Activated CD8-positive, alpha-beta memory T cell treated with anti-CD3 and anti-CD28 coated beads, Interleukin-2, amount 10 ng/mL, durations not matched to agents 7 days and 5 days (primary cell): ENCODE measurements around the gene ARMH4. TPM values are rescaled to one million over a fixed set of nuclear protein-coding genes. Genes with fewer than 3 reads are reported as not detected.

Experiments used
- ATAC-seq: fragments of 150-1000 bp; cut with Tn5 transposase; one replicate; pipeline ENCODE4 v1.10.0; 2021; ENCODE audit warnings: moderate library complexity
- CTCF ChIA-PET: fragments of 350-600 bp; sonication (Branson Sonifier 250); formaldehyde crosslinking; loops from one replicate; lab custom pipeline; 2021; ENCODE audit warnings: antibody characterized with exemption; lab: Charles Lee
- DNase-seq: peaks from one replicate; pipeline ENCODE4 v3.0.0-alpha.2; 2020
- H3K27ac Mint-ChIP-seq: one replicate; pipeline ENCODE4 v1.8.0; 2021; ENCODE audit warnings: mild to moderate bottlenecking, mixed read lengths
- H3K27me3 Mint-ChIP-seq: one replicate; pipeline ENCODE4 v1.8.0; 2021; ENCODE audit warnings: mixed read lengths
- H3K36me3 Mint-ChIP-seq: one replicate; pipeline ENCODE4 v1.8.0; 2021; ENCODE audit warnings: mild to moderate bottlenecking, mixed read lengths
- H3K4me1 Mint-ChIP-seq: one replicate; pipeline ENCODE4 v1.8.0; 2021; ENCODE audit warnings: mixed read lengths
- H3K4me3 Mint-ChIP-seq: one replicate; pipeline ENCODE4 v1.8.0; 2021; ENCODE audit warnings: mild to moderate bottlenecking, moderate library complexity, mixed read lengths
- H3K9me3 Mint-ChIP-seq: one replicate; pipeline ENCODE4 v1.8.0; 2022; ENCODE audit warnings: low read depth, mixed read lengths
- total RNA-seq, 2 experiments: library from RNA; stranded (reverse); gene quantifications; one replicate each; pipeline ENCODE4 v1.2.3, GENCODE V29; 2021

ARMH4 gene
- total RNA-seq, 2 experiments from 2014 or later = not detected

DNA sequence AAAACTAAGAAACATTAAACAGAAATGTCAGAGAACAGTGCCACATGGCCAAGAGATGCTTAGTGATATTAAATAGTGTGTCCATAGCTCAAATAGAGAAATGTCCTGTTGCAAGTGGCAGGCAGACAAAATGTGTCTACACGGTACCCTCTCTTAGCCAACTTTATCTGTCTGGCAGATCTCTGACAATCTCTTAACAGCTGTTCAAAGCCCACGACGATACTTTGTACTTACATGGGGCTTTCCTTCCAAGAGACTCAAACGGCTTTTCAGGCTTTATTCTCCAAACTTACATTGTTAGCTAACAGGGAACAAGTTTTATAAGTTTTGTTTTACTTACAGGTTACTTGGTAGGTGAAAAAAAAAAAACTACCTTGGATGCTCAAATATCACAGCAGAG, 45.6 kb downstream of the ARMH4 start:
- Mint-ChIP-seq H3K9me3 (no peaks in the 10 kb centered on the region), H3K4me3 (no peak overlapping the region), H3K27me3 (peaks cover 25% of the 10 kb centered on the region), H3K36me3 (no peaks in the 10 kb centered on the region), H3K4me1 (peaks cover 5% of the 10 kb centered on the region), H3K27ac (no peak overlapping the region)
- CTCF ChIA-PET = interaction anchor here (1.2 to 1.3 kb wide), 3 partner anchors 59 to 289 kb away, joined by 3 read pairs; partner anchors contain the start of genes ACTR10 and TOMM20L
- ATAC-seq (no peak), DNase-seq (no peak)

DNA sequence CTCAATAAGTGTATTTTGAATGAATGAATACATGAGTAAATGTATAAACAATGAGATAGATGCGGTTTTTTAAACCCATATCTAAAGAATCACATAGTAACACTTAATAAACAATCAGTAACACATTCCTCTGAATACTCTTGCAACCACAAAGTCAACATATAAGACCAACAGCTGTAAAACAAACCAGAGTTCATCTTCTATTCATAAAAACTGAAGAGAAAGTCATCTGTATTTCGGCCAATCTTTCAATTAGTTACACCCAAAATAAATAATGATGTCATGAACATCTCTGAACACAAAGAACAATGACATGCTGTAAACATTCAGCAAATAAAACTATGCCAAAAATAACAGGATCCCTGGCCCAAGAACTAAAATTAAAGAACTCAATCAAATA, 47.2 kb downstream of the ARMH4 start:
- CTCF ChIA-PET = no interaction called here
- Mint-ChIP-seq H3K4me1 (peaks cover 4% of the 10 kb centered on the region), H3K9me3 (no peaks in the 10 kb centered on the region), H3K36me3 (no peaks in the 10 kb centered on the region), H3K27me3 (peaks cover 22% of the 10 kb centered on the region), H3K27ac (no peak overlapping the region), H3K4me3 (no peak overlapping the region)
- ATAC-seq (no peak), DNase-seq (no peak)

DNA sequence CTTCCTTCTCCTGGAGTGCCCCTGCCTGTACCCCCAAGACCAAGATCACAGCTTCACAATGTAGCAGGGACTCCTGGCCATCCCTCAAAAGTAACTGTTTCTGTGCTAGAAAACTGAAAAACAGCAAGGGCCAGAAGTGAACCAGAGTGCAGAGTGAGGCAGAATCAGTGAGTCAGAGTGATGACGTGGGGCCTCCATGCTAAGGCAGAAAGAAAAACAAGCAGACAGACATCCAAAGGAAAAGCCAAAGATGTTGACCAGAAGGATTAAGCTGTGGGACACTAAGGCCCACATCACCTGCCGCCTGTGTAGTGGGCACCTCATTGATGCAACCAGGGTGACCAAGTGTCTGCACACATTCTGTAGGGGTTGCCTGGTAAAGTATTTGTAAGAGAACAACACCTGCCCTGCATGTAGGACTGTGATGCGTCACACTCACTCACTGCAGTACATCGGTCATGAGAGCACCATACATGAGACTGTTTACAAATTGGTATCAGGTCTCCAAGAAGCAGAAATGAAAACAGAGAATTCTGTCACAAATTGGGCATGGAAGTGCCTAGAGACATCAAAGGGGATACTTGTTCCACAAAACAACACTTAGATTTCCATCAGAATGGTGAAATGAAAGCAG, 51.2 kb downstream of the ARMH4 start:
- no peak for ATAC-seq
- H3K27ac Mint-ChIP-seq = no peak overlapping the region
- DNase-seq = no peak
- CTCF ChIA-PET = no interaction called here
- no peaks in the 10 kb centered on the region for H3K4me1 Mint-ChIP-seq
- H3K27me3 Mint-ChIP-seq = peaks cover 17% of the 10 kb centered on the region
- H3K9me3 Mint-ChIP-seq = no peaks in the 10 kb centered on the region
- no peaks in the 10 kb centered on the region for H3K36me3 Mint-ChIP-seq
- no peak overlapping the region for H3K4me3 Mint-ChIP-seq

DNA sequence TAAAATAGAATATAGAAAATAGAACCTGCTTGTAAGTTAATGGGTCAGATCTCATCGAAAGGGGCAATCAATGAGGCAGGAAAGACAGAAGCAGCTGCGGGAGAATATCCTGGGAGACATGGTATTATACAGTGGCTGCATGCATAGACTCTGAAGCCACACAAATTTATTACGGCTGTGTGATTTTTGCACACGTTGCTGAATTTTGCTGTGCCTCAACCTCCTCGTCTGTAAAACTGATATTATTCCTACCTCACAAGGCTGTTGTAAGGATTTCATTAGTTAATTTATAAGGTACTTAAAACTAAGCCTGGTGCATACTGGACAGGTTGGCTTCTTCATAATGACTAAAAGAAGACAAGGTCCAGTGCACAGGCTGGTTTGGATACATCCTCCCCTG, 52.3 kb downstream of the ARMH4 start:
- H3K36me3 Mint-ChIP-seq = no peaks in the 10 kb centered on the region
- H3K27ac Mint-ChIP-seq = no peak overlapping the region
- no peaks in the 10 kb centered on the region for H3K9me3 Mint-ChIP-seq
- H3K4me1 Mint-ChIP-seq = no peaks in the 10 kb centered on the region
- H3K4me3 Mint-ChIP-seq = no peak overlapping the region
- H3K27me3 Mint-ChIP-seq = peaks cover 9% of the 10 kb centered on the region
- DNase-seq = no peak
- no peak for ATAC-seq
- CTCF ChIA-PET = no interaction called here

DNA sequence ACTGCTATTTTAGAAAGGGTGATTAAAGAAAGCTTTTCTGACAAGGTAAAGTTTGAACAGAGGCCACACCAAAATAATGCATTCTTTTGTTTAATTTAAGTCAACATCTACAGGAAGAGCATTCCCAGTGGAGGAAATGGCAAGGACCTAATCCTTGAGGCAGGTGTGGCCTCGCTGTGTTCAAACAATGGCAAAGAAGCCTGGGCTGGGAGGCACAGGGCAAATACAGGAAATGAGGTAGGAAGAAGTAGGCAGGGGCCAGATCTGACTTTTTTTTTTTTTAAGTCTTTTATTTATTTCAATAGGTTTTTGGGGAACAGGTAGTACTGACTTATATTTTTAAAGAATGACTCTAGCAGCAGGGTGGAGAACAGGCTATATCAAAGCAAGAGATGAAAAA, 53.5 kb downstream of the ARMH4 start:
- Mint-ChIP-seq H3K4me3 (no peak overlapping the region), H3K36me3 (no peaks in the 10 kb centered on the region), H3K9me3 (no peaks in the 10 kb centered on the region), H3K27ac (no peak overlapping the region), H3K27me3 (peaks cover 7% of the 10 kb centered on the region), H3K4me1 (no peaks in the 10 kb centered on the region)
- CTCF ChIA-PET = no interaction called here
- ATAC-seq = no peak
- DNase-seq = no peak

DNA sequence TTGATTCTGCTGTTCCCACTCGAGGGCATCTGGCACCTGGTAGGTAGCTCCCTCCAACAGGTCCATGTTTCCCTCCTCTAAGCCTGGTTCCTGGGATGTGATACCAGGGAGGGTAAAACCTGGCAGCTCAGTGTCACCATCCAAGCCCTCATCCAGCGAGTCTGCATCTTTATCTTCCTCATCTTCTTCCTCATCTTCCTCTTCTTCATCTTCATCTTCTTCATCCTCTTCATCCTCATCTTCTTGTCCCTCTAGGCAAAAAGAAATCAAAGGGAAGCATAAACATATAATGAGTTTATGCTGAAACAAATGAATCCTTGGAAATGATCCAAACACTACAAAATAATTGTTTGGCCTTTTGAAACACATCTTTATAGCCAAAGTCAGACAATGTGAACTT, 55.3 kb downstream of the ARMH4 start:
- no peaks in the 10 kb centered on the region for H3K9me3 Mint-ChIP-seq
- no peak overlapping the region for H3K4me3 Mint-ChIP-seq
- no peaks in the 10 kb centered on the region for H3K4me1 Mint-ChIP-seq
- CTCF ChIA-PET = no interaction called here
- no peak for ATAC-seq
- DNase-seq = no peak
- peaks cover 11% of the 10 kb centered on the region for H3K27me3 Mint-ChIP-seq
- H3K27ac Mint-ChIP-seq = no peak overlapping the region
- H3K36me3 Mint-ChIP-seq = no peaks in the 10 kb centered on the region

DNA sequence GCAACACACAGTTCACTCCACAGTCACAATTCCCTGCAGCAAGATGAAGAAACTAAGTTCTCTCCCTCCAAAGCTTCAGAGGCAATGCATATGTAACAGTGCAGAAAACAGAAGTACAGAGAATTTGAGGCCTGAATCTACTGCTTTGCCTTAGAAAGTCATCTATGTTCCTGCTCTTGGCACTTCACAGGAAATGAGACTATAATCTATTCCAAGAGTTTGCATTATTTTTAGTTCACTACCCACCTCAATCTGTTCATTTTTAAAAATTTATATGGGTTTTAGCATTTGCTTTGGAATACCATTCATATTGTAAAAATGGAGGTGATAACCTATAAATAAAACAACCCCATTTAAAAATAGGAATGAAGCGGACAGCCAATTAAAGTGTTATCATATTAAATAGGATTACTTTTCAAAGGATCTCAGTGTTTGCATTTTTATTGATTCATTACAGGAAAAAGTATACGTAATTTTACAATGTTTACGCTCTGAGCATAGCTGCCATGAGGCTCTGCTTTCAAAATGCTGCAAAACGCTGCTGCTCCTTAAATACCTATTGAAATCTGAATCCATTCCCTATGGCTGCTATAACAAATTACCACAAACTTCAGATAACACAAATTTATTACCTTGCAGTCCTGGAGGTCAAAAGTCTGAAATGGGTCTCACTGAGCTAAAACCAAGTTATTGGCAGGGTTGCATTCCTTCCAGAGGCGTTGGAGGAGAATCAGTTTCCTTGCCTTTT, 60.0 kb downstream of the ARMH4 start:
- Mint-ChIP-seq H3K4me3 (no peak overlapping the region), H3K36me3 (no peaks in the 10 kb centered on the region), H3K4me1 (no peaks in the 10 kb centered on the region), H3K9me3 (no peaks in the 10 kb centered on the region), H3K27me3 (peaks cover 21% of the 10 kb centered on the region), H3K27ac (no peak overlapping the region)
- DNase-seq = no peak
- ATAC-seq = no peak
- CTCF ChIA-PET = no interaction called here

DNA sequence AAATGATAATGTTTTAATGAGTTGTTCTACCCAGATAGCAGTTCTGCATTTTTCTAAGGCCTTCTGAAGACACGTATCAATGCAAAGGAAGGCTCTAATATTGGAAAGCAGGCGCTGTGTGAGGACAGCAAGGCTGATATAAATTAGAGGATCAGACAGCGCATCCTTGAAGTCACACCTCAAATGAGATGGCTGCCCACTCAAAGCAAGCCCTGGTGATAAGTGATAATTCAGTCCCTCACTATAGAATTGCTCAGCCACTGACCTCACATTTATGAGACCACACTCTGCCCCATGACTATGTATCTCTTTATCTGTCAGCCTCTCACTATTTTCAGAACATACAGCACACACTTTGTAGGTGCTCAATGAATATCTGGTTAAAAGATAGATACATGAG, 62.4 kb downstream of the ARMH4 start:
- H3K27ac Mint-ChIP-seq = no peak overlapping the region
- CTCF ChIA-PET = no interaction called here
- no peaks in the 10 kb centered on the region for H3K9me3 Mint-ChIP-seq
- no peaks in the 10 kb centered on the region for H3K36me3 Mint-ChIP-seq
- H3K4me1 Mint-ChIP-seq = no peaks in the 10 kb centered on the region
- DNase-seq (no peak), ATAC-seq (no peak)
- H3K4me3 Mint-ChIP-seq = no peak overlapping the region
- H3K27me3 Mint-ChIP-seq = peaks cover 39% of the 10 kb centered on the region

DNA sequence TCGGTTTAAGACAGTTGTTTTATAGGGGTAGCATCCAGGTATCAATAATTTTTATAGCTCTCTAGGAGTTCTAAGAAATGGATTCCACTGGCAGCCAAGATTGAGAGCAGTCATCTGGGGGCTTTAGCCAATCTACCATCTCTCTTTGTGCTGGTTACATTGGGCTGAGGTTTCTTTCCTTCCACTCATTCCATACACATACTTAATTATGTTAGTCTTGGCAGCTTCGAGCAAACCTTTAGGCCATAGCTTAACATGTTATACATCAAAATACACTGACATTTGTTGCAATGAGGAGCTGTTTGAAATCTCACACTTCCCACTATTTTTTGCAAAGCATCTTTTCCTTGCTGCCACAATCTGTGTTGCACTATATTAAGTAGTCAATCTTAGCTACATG, 63.1 kb downstream of the ARMH4 start:
- DNase-seq (no peak), ATAC-seq (no peak)
- Mint-ChIP-seq H3K27ac (no peak overlapping the region), H3K27me3 (peaks cover 44% of the 10 kb centered on the region), H3K4me1 (no peaks in the 10 kb centered on the region), H3K36me3 (no peaks in the 10 kb centered on the region), H3K9me3 (no peaks in the 10 kb centered on the region), H3K4me3 (no peak overlapping the region)
- CTCF ChIA-PET = no interaction called here

DNA sequence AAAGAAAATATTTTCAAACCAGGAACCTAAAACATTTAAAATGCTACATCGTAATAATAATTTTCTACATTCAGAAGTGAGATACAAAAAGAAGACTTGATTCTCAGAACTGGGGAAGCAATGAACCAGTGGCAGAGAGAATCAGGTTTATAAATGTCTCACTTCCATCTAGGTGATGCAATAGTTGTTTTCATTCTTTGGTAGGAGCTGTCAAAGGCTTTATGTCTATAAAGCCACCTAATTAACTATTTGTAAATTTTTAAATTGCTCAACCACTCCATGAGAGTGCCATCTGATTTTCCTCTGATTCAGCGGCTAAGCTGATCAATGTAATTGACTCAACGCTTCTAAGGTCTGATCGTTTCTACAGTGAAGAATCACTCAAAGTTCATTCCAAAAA, 66.1 kb downstream of the ARMH4 start:
- H3K4me3 Mint-ChIP-seq = no peak overlapping the region
- no peaks in the 10 kb centered on the region for H3K4me1 Mint-ChIP-seq
- no peaks in the 10 kb centered on the region for H3K9me3 Mint-ChIP-seq
- no peak overlapping the region for H3K27ac Mint-ChIP-seq
- H3K27me3 Mint-ChIP-seq = peaks cover 53% of the 10 kb centered on the region
- ATAC-seq (no peak), DNase-seq (no peak)
- no peaks in the 10 kb centered on the region for H3K36me3 Mint-ChIP-seq
- CTCF ChIA-PET = no interaction called here

DNA sequence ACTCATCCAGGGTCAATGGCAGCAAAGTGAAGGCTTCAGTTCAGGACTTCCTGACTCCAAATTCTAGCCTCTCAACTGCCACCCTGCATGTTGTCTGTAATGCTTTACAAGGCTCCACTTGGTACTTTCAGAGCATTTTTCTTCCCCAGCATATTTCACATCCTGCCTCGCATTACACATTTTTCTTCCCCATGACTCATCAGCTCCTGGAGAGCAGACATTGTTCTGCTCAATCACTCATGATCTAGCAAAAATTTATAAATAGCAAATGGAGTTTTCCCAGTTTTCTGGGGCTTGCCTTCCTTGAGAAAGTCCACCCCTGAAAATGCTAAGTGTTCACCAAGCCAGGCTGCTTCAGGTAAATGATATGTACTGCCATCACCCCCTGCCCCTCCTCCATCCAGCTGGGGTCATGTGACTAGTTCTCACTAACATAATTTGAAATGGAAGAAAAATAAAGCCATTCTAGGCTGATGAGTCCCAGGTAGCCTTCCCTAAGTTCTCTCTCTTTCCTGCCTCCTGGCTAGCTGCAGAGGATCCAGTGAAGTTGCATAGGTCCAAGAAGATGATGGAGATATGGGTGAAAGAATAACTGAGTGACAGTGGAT, 69.4 kb downstream of the ARMH4 start:
- Mint-ChIP-seq H3K9me3 (no peaks in the 10 kb centered on the region), H3K4me3 (no peak overlapping the region), H3K27ac (no peak overlapping the region), H3K27me3 (peaks cover 48% of the 10 kb centered on the region), H3K4me1 (peaks cover 3% of the 10 kb centered on the region), H3K36me3 (no peaks in the 10 kb centered on the region)
- no peak for ATAC-seq
- DNase-seq = no peak
- CTCF ChIA-PET = no interaction called here

DNA sequence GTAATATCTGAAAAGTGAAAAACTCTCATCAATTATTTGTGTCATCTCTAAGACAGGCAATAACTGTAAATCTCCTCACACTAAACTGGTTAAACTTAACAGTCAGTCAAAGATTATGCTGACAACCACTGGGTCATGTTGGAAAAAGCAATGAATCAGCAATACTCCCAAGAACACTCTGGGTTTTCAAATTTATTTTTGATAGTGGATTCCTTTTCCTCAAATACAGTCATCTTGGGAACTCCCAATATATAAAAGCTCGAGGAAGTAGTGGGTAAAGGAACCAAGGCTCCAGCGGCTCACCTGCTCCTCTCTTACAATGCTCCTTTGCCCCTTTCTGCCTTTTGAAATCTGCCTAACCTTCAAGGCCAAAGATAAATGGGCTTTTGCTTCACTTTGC, 70.0 kb downstream of the ARMH4 start:
- Mint-ChIP-seq H3K9me3 (no peaks in the 10 kb centered on the region), H3K27me3 (peaks cover 42% of the 10 kb centered on the region), H3K4me1 (peaks cover 3% of the 10 kb centered on the region), H3K27ac (no peak overlapping the region), H3K4me3 (no peak overlapping the region), H3K36me3 (no peaks in the 10 kb centered on the region)
- DNase-seq (no peak), ATAC-seq (no peak)
- CTCF ChIA-PET = no interaction called here

DNA sequence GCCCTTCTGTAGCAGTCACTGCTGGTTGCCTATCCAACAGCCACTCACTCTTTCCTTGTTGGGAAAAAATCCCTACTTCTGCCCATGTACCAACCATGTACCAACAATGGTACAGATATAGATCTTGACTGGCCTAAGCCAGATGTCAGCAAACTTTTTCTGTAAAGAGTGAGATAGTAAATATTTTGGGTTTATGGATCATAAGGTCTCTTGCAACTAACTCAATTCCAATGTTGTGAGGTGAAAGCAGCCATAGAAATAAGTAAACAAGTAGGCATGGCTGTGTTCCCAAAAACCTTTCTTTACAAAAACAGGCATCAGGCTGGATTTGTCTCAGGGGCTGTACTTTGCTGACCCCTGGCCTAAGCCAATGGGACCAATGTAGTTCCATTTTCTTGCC, 73.5 kb downstream of the ARMH4 start:
- CTCF ChIA-PET = no interaction called here
- Mint-ChIP-seq H3K4me3 (no peak overlapping the region), H3K36me3 (no peaks in the 10 kb centered on the region), H3K9me3 (no peaks in the 10 kb centered on the region), H3K4me1 (peaks cover 3% of the 10 kb centered on the region), H3K27me3 (peaks cover 22% of the 10 kb centered on the region), H3K27ac (no peak overlapping the region)
- ATAC-seq = no peak
- DNase-seq = no peak

DNA sequence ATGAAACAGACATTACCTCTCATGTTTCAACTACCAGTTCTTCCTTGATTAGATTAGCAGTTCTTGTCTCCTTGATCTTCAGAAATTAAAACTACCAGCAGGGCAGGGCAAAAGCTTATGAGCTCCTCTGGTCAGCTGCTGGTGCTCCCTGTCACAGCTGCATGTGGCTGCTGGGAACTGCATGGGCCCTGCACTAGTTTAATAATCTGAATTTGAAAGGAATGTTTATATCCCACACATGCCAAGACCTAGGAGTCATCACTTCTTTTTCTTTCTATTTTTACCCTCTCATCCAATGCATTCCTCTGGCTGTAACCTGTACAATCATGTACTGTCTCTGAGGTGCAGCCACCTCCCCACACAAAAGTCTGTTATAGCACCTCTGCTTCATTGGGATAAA, 73.9 kb downstream of the ARMH4 start:
- peaks cover 23% of the 10 kb centered on the region for H3K27me3 Mint-ChIP-seq
- H3K27ac Mint-ChIP-seq = no peak overlapping the region
- DNase-seq = no peak
- H3K9me3 Mint-ChIP-seq = no peaks in the 10 kb centered on the region
- no peak overlapping the region for H3K4me3 Mint-ChIP-seq
- ATAC-seq = no peak
- CTCF ChIA-PET = no interaction called here
- no peaks in the 10 kb centered on the region for H3K36me3 Mint-ChIP-seq
- peaks cover 3% of the 10 kb centered on the region for H3K4me1 Mint-ChIP-seq
